ENCODE results near the gene RPS6KA3. TPM values are rescaled to one million over a fixed set of nuclear protein-coding genes. Genes with fewer than 3 reads are reported as not detected.

RPS6KA3 gene
- total RNA-seq, 1 donor from 2014 or later: 21.8 TPM

GRCh38 chrX:20205927-20206708 is 60.6 kb downstream of the RPS6KA3 start:
- Mint-ChIP-seq H3K4me3 (ENCODE audit: unreplicated experiment) (no peak overlapping the region), H3K27ac (ENCODE audit: unreplicated experiment) (no peak overlapping the region), H3K9me3 (ENCODE audit: unreplicated experiment) (peaks cover 3% of the 10 kb centered on the region), H3K4me1 (ENCODE audit: unreplicated experiment) (peaks cover 3% of the 10 kb centered on the region), H3K36me3 (ENCODE audit: unreplicated experiment) (peaks cover 15% of the 10 kb centered on the region), H3K27me3 (ENCODE audit: unreplicated experiment) (no peaks in the 10 kb centered on the region)
- TF ChIP-seq, protein P1, sequence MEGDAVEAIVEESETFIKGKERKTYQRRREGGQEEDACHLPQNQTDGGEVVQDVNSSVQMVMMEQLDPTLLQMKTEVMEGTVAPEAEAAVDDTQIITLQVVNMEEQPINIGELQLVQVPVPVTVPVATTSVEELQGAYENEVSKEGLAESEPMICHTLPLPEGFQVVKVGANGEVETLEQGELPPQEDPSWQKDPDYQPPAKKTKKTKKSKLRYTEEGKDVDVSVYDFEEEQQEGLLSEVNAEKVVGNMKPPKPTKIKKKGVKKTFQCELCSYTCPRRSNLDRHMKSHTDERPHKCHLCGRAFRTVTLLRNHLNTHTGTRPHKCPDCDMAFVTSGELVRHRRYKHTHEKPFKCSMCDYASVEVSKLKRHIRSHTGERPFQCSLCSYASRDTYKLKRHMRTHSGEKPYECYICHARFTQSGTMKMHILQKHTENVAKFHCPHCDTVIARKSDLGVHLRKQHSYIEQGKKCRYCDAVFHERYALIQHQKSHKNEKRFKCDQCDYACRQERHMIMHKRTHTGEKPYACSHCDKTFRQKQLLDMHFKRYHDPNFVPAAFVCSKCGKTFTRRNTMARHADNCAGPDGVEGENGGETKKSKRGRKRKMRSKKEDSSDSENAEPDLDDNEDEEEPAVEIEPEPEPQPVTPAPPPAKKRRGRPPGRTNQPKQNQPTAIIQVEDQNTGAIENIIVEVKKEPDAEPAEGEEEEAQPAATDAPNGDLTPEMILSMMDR (IDR thresholded peaks at IDR 0.05): no peak
- DNase-seq (ENCODE audit: extremely low spot score, unreplicated experiment): no peak

- Mint-ChIP-seq H3K27me3 (ENCODE audit: unreplicated experiment) (no peaks in the 10 kb centered on the region), H3K4me3 (ENCODE audit: unreplicated experiment) (no peak overlapping the region), H3K36me3 (ENCODE audit: unreplicated experiment) (peaks cover 20% of the 10 kb centered on the region), H3K27ac (ENCODE audit: unreplicated experiment) (no peak overlapping the region), H3K4me1 (ENCODE audit: unreplicated experiment) (no peaks in the 10 kb centered on the region), H3K9me3 (ENCODE audit: unreplicated experiment) (peaks cover 5% of the 10 kb centered on the region)
- TF ChIP-seq, protein P1 (IDR thresholded peaks at IDR 0.05): no peak
- DNase-seq (ENCODE audit: extremely low spot score, unreplicated experiment): no peak
These were observed 62.4 kb downstream of the RPS6KA3 start for GRCh38 chrX:20204351-20204750.

DNA sequence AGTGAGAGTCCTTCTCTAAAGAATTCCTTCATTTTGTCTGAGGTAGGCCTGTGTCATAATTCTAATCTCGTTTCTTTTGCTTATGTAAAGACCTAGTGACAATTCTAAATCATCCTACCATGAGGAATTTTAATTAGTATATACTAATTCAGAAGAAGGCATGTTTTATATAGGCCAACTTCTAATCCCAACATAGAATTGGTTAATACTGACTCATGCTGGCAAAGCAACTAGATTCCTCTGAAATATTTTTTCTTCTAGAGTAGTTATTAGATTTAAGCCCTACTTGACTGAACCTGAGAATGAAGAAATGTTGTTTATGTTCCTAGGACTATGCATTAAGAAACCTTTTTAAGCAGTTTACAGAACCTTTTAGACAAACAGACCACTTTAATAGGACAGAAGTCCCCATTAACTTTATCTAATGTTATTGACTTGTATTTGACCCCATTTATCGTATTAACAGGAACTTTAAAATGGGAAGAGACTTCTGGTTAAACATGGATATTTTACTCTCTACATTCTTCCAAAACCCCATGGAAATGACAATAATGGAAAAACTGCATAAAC is 69.0 kb downstream of the RPS6KA3 start:
- H3K4me1 Mint-ChIP-seq (ENCODE audit: unreplicated experiment): no peaks in the 10 kb centered on the region
- DNase-seq (ENCODE audit: extremely low spot score, unreplicated experiment): no peak
- H3K36me3 Mint-ChIP-seq (ENCODE audit: unreplicated experiment): peaks cover 14% of the 10 kb centered on the region
- no peaks in the 10 kb centered on the region for H3K27me3 Mint-ChIP-seq (ENCODE audit: unreplicated experiment)
- H3K27ac Mint-ChIP-seq (ENCODE audit: unreplicated experiment): no peak overlapping the region
- H3K9me3 Mint-ChIP-seq (ENCODE audit: unreplicated experiment): peaks cover 4% of the 10 kb centered on the region
- TF ChIP-seq, protein P1 (IDR thresholded peaks at IDR 0.05): no peak
- no peak overlapping the region for H3K4me3 Mint-ChIP-seq (ENCODE audit: unreplicated experiment)

DNA sequence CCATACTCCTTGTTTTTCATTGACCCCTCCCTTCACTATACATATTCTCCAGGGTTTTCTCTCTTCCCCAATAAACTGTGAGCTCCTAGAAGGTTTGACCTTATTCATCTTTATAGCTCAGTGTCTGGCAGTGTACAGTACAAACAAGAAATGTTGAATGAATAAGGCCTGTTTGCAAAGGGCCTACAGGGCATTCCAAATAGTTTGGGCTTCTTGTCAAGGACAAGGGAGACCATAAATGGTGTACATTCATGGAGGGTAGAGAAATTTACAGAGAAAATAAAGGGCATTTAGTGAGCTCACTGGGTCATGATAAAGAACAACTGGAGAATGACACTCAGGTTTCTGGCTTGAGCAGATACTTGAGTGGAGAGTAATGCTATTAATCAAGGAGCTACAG is 77.5 kb downstream of the RPS6KA3 start:
- Mint-ChIP-seq H3K9me3 (ENCODE audit: unreplicated experiment) (peaks cover 5% of the 10 kb centered on the region), H3K36me3 (ENCODE audit: unreplicated experiment) (peaks cover 14% of the 10 kb centered on the region), H3K27ac (ENCODE audit: unreplicated experiment) (no peak overlapping the region), H3K4me3 (ENCODE audit: unreplicated experiment) (no peak overlapping the region), H3K4me1 (ENCODE audit: unreplicated experiment) (no peaks in the 10 kb centered on the region), H3K27me3 (ENCODE audit: unreplicated experiment) (no peaks in the 10 kb centered on the region)
- DNase-seq (ENCODE audit: extremely low spot score, unreplicated experiment): no peak
- TF ChIP-seq, protein P1 (IDR thresholded peaks at IDR 0.05): no peak

GRCh38 chrX:20181598-20182329 is 84.9 kb downstream of the RPS6KA3 start:
- TF ChIP-seq, protein P1 (IDR thresholded peaks at IDR 0.05): no peak
- H3K36me3 Mint-ChIP-seq (ENCODE audit: unreplicated experiment): peaks cover 10% of the 10 kb centered on the region
- no peak overlapping the region for H3K4me3 Mint-ChIP-seq (ENCODE audit: unreplicated experiment)
- peaks cover 7% of the 10 kb centered on the region for H3K9me3 Mint-ChIP-seq (ENCODE audit: unreplicated experiment)
- no peak for DNase-seq (ENCODE audit: extremely low spot score, unreplicated experiment)
- no peaks in the 10 kb centered on the region for H3K27me3 Mint-ChIP-seq (ENCODE audit: unreplicated experiment)
- H3K4me1 Mint-ChIP-seq (ENCODE audit: unreplicated experiment): no peaks in the 10 kb centered on the region
- H3K27ac Mint-ChIP-seq (ENCODE audit: unreplicated experiment): no peak overlapping the region

Measured in osteocyte (in vitro differentiated cells).